WTC11 (cell line): ENCODE results near the gene DPH1. TPM values are rescaled to one million over a fixed set of nuclear protein-coding genes. Genes with fewer than 3 reads are reported as not detected.

ENCODE experiments used
- ATAC-seq: fragments of 200-7000 bp; cut with Tn5 transposase; 2 replicates; pipeline ENCODE4 v1.10.0; 2021; ENCODE audit warnings: mild to moderate bottlenecking, moderate library complexity
- CTCF ChIA-PET: fragments of 300-600 bp; sonication (Branson Sonifier 250); formaldehyde crosslinking; loops from one replicate; lab custom pipeline; 2021; ENCODE audit warnings: antibody characterized with exemption; lab: Charles Lee
- POLR2A ChIA-PET: fragments of 350-600 bp; sonication (Branson Sonifier 250); formaldehyde crosslinking; loops from one replicate; lab custom pipeline; 2021; ENCODE audit warnings: antibody characterized with exemption; lab: Charles Lee
- DNase-seq: peaks from one replicate; pipeline ENCODE4 v3.0.0; 2021; ENCODE audit warnings: low spot score
- H3K27ac Mint-ChIP-seq: 2 replicates; pipeline ENCODE4 v1.8.0; 2021; ENCODE audit warnings: mixed read lengths
- H3K27me3 Mint-ChIP-seq: 2 replicates; pipeline ENCODE4 v1.8.0; 2021; ENCODE audit warnings: low read depth, mild to moderate bottlenecking, moderate library complexity, mixed read lengths
- H3K36me3 Mint-ChIP-seq: 2 replicates; pipeline ENCODE4 v1.8.0; 2021; ENCODE audit warnings: mixed read lengths
- H3K4me1 Mint-ChIP-seq: 2 replicates; pipeline ENCODE4 v1.8.0; 2022; ENCODE audit warnings: mixed read lengths
- H3K4me3 Mint-ChIP-seq: 2 replicates; pipeline ENCODE4 v1.8.0; 2021; ENCODE audit warnings: mild to moderate bottlenecking, moderate library complexity, mixed read lengths
- H3K9me3 Mint-ChIP-seq: 2 replicates; pipeline ENCODE4 v1.8.0; 2021; ENCODE audit warnings: mixed read lengths
- CBFB ChIP-seq: sonication (generic); formaldehyde crosslinking; IDR thresholded peaks from 2 replicates; pipeline ENCODE4 v1.8.1; 2022; ENCODE audit warnings: mild to moderate bottlenecking, low read depth, missing genetic modification reagents
- CREB1 ChIP-seq: sonication (generic); formaldehyde crosslinking; IDR thresholded peaks from 2 replicates; pipeline ENCODE4 v1.8.0; 2023; ENCODE audit warnings: mild to moderate bottlenecking, missing genetic modification reagents
- FOXJ3 ChIP-seq: sonication (generic); formaldehyde crosslinking; IDR thresholded peaks from 2 replicates; pipeline ENCODE4 v1.9.0; 2021; ENCODE audit warnings: missing genetic modification reagents, mild to moderate bottlenecking, borderline replicate concordance
- HMGA2 ChIP-seq: fragments of 250-450 bp; sonication (Bioruptor Pico); IDR thresholded peaks from 2 replicates; pipeline ENCODE4 v1.4.0; 2021; ENCODE audit warnings: mild to moderate bottlenecking, moderate library complexity
- PRRX2 ChIP-seq: fragments of 250-450 bp; sonication (Bioruptor Pico); IDR thresholded peaks from 2 replicates; pipeline ENCODE4 v1.8.0; 2021; ENCODE audit warnings: mild to moderate bottlenecking
- SOX15 ChIP-seq: fragments of 250-450 bp; sonication (Bioruptor Pico); IDR thresholded peaks from 2 replicates; pipeline ENCODE4 v1.9.0; 2021; ENCODE audit warnings: mild to moderate bottlenecking
- SP1 ChIP-seq: sonication (generic); formaldehyde crosslinking; conservative IDR thresholded peaks from 2 replicates; pipeline ENCODE4 v1.8.1; 2022; ENCODE audit warnings: missing genetic modification reagents
- TEAD1 ChIP-seq: sonication (generic); formaldehyde crosslinking; IDR thresholded peaks from 2 replicates; pipeline ENCODE4 v1.8.0; 2022; ENCODE audit warnings: mild to moderate bottlenecking, missing genetic modification reagents
- ZNF121 ChIP-seq: sonication (generic); formaldehyde crosslinking; IDR thresholded peaks from 2 replicates; pipeline ENCODE4 v1.8.0; 2023; ENCODE audit warnings: missing genetic modification reagents
- total RNA-seq: library from RNA; stranded (reverse); gene quantifications from 3 replicates; pipeline ENCODE4 v1.2.3, GENCODE V29; 2021
- TF ChIP-seq, protein P1 (sequence below): sonication (generic); formaldehyde crosslinking; IDR thresholded peaks from 2 replicates; pipeline ENCODE4 v1.8.0; 2022; ENCODE audit warnings: mild to moderate bottlenecking, missing genetic modification reagents
- TF ChIP-seq, protein P2 (sequence below): sonication (generic); formaldehyde crosslinking; IDR thresholded peaks from 2 replicates; pipeline ENCODE4 v1.8.1; 2023; ENCODE audit warnings: mild to moderate bottlenecking, missing genetic modification reagents, moderate library complexity
- TF ChIP-seq, protein P3 (sequence below): sonication (generic); formaldehyde crosslinking; IDR thresholded peaks from 2 replicates; pipeline ENCODE4 v1.8.0; 2022; ENCODE audit warnings: missing genetic modification reagents
- TF ChIP-seq, protein P4 (sequence below): sonication (generic); formaldehyde crosslinking; IDR thresholded peaks from 2 replicates; pipeline ENCODE4 v1.8.1; 2023; ENCODE audit warnings: mild to moderate bottlenecking, moderate library complexity, missing genetic modification reagents
- TF ChIP-seq, protein P5 (sequence below): sonication (generic); formaldehyde crosslinking; IDR thresholded peaks from 2 replicates; pipeline ENCODE4 v1.8.0; 2023; ENCODE audit warnings: missing genetic modification reagents
- TF ChIP-seq, protein P6 (sequence below): fragments of 250-450 bp; sonication (Bioruptor Pico); IDR thresholded peaks from 2 replicates; pipeline ENCODE4 v2.1.2; 2022; ENCODE audit warnings: mild to moderate bottlenecking, moderate library complexity
- TF ChIP-seq, protein P7 (sequence below): sonication (generic); formaldehyde crosslinking; IDR thresholded peaks from 2 replicates; pipeline ENCODE4 v1.8.1; 2022; ENCODE audit warnings: missing genetic modification reagents, borderline replicate concordance

The DPH1 gene
- total RNA-seq, 1 experiment from 2014 or later, result 43.2 TPM

DNA sequence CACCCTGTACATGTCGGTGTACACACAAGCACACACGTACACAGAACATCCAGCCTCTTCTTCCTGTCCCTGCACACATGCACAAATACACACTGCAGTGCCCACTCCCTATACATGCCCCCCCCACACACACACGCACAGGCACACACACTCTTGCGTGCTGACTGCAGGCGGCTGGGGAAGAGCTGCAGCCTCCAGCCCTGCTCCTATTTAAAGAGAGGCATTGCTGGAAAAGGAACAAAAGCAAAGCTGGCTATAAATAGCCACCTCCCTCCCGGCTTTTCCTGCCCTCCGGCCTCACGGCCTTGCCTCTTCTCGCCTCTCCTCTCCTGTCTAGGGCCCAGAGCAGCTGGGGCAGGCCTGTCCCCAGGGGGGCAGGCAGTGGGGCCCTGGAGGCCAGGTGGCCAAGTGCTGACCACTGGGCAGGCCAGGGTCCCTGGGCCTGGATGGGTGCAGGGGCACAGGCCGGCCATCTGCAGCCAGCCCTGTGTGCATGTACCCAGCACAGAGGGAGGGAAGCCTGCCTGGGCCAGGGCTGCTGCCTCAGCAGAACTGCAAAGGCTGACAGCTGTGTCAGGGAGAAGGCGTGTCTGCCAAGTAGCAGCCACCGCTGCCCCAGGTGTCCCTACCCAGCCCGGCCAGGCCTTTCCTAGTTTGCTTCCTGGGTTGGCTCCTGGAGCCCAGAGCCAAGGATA, 30.2 kb upstream of the DPH1 start:
- TF ChIP-seq HMGA2, result no peak
- TF ChIP-seq, protein P1, sequence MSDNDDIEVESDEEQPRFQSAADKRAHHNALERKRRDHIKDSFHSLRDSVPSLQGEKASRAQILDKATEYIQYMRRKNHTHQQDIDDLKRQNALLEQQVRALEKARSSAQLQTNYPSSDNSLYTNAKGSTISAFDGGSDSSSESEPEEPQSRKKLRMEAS (CRISPR knock-in tag), result 0 out of 2 replicates have a peak, but pooled peaks have one; percentile 28
- Mint-ChIP-seq H3K27me3 (peaks cover 30% of the 10 kb centered on the region), H3K4me3 (peak overlapping the region; percentile 59), H3K9me3 (no peaks in the 10 kb centered on the region), H3K27ac (no peak overlapping the region), H3K4me1 (peaks cover 33% of the 10 kb centered on the region), H3K36me3 (no peaks in the 10 kb centered on the region)
- DNase-seq, result peak; percentile 38
- ChIA-PET CTCF (interaction anchor here (1.0 to 2.8 kb wide), 6 partner anchors 12 to 91 kb away, joined by 3 to 13 read pairs (median 4); partner anchors contain the start of gene RTN4RL1), POLR2A (interaction anchor here (0.7 to 1.0 kb wide), 2 partner anchors 19 to 67 kb away, joined by 3 read pairs; no protein-coding TSS in a partner anchor)
- ATAC-seq, result peak; percentile 15

DNA sequence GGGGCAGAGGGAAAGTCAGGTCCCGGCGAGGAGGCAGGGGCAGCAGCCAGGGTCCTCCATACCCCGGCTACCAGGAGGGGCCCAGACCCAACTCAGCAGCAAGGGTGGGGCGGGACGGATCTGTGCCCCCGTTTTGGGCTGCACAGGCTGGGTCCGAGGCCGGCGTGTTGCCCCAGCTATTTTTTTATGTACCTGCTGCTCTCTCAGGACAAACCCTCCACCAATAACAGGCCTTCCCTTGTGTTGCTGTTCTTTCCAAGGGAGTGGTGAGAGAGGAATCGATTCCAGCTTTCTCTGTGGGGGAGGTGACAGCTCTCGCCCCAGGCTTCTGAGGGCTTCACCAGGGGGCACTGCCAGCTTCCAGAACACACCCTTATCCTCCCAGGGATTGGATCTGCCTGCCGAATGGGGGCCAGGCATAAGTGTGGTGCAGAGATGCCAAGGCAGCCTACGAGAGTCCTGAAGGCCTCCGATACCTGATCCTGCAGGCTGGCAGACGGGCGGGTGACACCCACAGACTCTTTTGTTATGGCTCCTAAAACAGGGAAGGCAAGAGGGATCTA, 27.1 kb upstream of the DPH1 start:
- Mint-ChIP-seq H3K9me3 (no peaks in the 10 kb centered on the region), H3K27me3 (peaks cover 15% of the 10 kb centered on the region), H3K36me3 (no peaks in the 10 kb centered on the region), H3K4me3 (no peak overlapping the region), H3K27ac (no peak overlapping the region), H3K4me1 (peaks cover 11% of the 10 kb centered on the region)
- ATAC-seq (no peak), DNase-seq (no peak)
- POLR2A ChIA-PET, result no interaction called here
- TF ChIP-seq, protein P2, sequence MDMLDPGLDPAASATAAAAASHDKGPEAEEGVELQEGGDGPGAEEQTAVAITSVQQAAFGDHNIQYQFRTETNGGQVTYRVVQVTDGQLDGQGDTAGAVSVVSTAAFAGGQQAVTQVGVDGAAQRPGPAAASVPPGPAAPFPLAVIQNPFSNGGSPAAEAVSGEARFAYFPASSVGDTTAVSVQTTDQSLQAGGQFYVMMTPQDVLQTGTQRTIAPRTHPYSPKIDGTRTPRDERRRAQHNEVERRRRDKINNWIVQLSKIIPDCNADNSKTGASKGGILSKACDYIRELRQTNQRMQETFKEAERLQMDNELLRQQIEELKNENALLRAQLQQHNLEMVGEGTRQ (CRISPR knock-in tag), result no peak
- TF ChIP-seq TEAD1 (CRISPR knock-in tag) (no peak), FOXJ3 (CRISPR knock-in tag) (no peak), CBFB (CRISPR knock-in tag) (no peak), ZNF121 (no peak), PRRX2 (no peak), SOX15 (no peak), SP1 (CRISPR knock-in tag) (no peak), CREB1 (no peak)
- TF ChIP-seq, protein P3, sequence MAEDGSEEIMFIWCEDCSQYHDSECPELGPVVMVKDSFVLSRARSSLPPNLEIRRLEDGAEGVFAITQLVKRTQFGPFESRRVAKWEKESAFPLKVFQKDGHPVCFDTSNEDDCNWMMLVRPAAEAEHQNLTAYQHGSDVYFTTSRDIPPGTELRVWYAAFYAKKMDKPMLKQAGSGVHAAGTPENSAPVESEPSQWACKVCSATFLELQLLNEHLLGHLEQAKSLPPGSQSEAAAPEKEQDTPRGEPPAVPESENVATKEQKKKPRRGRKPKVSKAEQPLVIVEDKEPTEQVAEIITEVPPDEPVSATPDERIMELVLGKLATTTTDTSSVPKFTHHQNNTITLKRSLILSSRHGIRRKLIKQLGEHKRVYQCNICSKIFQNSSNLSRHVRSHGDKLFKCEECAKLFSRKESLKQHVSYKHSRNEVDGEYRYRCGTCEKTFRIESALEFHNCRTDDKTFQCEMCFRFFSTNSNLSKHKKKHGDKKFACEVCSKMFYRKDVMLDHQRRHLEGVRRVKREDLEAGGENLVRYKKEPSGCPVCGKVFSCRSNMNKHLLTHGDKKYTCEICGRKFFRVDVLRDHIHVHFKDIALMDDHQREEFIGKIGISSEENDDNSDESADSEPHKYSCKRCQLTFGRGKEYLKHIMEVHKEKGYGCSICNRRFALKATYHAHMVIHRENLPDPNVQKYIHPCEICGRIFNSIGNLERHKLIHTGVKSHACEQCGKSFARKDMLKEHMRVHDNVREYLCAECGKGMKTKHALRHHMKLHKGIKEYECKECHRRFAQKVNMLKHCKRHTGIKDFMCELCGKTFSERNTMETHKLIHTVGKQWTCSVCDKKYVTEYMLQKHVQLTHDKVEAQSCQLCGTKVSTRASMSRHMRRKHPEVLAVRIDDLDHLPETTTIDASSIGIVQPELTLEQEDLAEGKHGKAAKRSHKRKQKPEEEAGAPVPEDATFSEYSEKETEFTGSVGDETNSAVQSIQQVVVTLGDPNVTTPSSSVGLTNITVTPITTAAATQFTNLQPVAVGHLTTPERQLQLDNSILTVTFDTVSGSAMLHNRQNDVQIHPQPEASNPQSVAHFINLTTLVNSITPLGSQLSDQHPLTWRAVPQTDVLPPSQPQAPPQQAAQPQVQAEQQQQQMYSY (CRISPR knock-in tag), result no peak
- TF ChIP-seq, protein P4, sequence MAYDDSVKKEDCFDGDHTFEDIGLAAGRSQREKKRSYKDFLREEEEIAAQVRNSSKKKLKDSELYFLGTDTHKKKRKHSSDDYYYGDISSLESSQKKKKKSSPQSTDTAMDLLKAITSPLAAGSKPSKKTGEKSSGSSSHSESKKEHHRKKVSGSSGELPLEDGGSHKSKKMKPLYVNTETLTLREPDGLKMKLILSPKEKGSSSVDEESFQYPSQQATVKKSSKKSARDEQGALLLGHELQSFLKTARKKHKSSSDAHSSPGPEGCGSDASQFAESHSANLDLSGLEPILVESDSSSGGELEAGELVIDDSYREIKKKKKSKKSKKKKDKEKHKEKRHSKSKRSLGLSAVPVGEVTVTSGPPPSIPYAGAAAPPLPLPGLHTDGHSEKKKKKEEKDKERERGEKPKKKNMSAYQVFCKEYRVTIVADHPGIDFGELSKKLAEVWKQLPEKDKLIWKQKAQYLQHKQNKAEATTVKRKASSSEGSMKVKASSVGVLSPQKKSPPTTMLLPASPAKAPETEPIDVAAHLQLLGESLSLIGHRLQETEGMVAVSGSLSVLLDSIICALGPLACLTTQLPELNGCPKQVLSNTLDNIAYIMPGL, result no peak
- TF ChIP-seq, protein P5, sequence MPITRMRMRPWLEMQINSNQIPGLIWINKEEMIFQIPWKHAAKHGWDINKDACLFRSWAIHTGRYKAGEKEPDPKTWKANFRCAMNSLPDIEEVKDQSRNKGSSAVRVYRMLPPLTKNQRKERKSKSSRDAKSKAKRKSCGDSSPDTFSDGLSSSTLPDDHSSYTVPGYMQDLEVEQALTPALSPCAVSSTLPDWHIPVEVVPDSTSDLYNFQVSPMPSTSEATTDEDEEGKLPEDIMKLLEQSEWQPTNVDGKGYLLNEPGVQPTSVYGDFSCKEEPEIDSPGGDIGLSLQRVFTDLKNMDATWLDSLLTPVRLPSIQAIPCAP (CRISPR knock-in tag), result no peak
- TF ChIP-seq, protein P6, sequence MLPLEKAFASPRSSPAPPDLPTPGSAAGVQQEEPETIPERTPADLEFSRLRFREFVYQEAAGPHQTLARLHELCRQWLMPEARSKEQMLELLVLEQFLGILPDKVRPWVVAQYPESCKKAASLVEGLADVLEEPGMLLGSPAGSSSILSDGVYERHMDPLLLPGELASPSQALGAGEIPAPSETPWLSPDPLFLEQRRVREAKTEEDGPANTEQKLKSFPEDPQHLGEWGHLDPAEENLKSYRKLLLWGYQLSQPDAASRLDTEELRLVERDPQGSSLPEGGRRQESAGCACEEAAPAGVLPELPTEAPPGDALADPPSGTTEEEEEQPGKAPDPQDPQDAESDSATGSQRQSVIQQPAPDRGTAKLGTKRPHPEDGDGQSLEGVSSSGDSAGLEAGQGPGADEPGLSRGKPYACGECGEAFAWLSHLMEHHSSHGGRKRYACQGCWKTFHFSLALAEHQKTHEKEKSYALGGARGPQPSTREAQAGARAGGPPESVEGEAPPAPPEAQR, result no peak
- TF ChIP-seq, protein P7, sequence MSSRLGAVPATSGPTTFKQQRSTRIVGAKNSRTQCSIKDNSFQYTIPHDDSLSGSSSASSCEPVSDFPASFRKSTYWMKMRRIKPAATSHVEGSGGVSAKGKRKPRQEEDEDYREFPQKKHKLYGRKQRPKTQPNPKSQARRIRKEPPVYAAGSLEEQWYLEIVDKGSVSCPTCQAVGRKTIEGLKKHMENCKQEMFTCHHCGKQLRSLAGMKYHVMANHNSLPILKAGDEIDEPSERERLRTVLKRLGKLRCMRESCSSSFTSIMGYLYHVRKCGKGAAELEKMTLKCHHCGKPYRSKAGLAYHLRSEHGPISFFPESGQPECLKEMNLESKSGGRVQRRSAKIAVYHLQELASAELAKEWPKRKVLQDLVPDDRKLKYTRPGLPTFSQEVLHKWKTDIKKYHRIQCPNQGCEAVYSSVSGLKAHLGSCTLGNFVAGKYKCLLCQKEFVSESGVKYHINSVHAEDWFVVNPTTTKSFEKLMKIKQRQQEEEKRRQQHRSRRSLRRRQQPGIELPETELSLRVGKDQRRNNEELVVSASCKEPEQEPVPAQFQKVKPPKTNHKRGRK, result no peak
- CTCF ChIA-PET, result no interaction called here
